ENCODE results near the gene XXYLT1. TPM values are rescaled to one million over a fixed set of nuclear protein-coding genes. Genes with fewer than 3 reads are reported as not detected.
A peak's percentile ranks its signal among the peaks of the same experiment; 100 is the strongest.
"Not testable (repeated sequence)": the region's sequence is repeated elsewhere in the genome, so short reads cannot be mapped to it uniquely, and the experiment has no call there.

Gene XXYLT1
- total RNA-seq, 1 donor from 2014 or later = 2.7 TPM

DNA sequence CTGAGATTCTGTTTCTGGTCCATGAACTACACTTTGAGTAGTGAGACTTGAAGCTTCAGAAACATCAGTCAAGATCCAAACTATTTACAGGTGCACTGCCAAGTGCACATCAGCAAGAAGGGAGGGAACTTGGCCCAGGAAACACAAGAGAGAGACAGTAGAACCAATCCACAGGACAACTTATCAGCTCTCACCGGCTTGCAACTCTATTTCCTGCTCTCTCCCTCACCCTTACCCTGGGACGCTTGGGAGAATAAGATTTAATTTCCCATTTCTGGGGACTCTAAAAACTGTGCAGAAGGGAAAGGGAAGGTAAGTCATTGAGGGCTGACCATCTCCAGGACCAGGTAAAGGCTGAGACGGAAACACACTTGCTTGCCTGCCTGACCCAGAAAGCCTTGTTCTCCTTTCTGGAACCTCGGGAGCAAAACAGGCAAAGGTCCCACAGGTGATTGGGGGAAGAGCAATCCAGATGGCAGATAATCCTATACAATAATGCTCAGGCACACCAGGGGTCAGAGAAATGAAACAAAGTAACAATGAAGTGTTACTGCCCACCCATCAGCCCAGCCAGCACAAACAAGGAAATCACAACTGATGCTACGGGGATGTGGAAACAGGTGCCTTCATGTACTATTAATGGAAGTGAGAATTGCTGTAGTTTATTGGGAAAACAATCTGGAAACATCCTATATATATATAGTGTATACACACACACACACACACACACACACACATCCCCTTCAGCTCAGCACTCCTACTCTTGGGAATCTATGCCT, 154.4 kb downstream of the XXYLT1 start:
- intact Hi-C loops (cut with DNase I) = no loop called here
- ATAC-seq = no peak
- no peak for DNase-seq (ENCODE audit: missing footprints)

DNA sequence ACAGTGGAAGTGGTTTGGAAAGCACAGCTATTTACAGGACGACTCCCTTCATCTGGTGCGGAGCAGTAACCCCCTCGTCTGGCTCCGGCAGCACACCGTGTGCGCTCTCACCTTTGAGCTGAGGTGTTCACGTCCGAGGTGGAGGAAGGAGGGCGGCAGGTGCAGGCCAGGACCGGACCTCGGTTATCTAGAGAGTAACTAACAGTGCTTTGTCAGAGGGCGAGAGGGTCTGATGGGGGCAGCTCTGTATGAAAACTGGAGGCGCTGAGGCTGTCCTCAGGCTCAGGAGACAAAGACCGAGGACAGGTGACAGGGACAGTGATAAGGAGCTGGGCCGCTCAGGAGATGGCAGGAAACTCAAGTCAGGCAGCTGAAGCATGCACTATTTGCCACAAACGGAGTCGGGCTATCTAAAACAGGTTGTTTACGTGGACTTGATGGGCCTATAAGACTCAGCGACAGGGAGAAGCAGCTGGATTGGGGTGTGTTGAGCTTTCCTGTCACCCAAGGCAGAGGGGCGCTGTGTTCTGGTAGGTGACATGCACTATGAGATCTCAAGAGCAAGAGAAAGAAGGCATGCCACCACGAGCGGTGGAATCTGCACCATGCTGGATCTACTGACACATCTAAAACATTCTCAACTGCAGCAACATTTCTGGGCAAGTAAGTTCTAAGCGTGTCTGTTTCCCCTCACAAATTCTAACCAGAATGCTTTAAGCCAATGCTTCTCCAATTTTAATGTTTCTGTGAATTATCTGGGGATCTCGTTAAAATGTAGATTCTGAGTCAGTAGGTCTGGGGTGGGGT, 155.2 kb downstream of the XXYLT1 start:
- intact Hi-C loops (cut with DNase I) = no loop called here
- ATAC-seq = no peak

DNA sequence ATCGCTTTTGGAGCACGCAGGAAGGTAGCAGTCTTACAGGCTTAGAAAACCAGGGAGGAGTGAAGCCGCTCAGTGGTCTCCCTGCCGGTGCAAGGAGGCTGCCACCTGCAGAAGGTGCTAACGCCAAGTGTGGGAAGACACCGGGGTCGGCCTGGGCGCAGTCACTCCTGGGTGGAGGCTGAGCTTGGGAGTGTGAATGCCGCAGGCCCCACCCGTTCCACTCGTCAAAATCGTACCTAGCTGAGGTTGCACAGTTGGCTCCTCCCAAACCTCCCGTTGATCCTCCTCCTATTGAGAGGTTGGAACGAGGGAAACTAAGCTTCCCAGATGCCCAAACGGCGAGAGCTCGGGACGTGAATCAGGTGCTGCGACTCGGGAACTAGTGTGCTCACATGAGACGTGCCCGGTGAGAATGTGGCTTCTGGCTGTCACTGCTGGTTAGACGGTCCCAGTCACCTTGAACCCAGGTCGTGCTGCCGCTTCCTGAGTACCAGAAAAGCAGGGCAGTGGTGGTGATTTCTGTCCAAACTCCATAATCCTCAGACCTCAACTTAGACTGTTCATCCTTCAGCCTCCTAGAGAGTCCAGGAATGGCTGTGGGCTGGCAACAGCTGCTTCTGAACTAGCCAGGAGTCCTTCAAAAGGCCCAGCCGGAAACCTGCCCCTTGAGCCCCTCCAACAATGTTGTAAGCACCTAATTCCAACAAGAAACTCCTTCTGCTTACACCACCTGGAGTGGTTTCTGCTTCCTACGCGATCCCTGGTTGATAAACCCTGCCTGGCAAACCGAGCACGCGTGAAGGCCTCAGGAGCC, 156.0 kb downstream of the XXYLT1 start:
- DNase-seq (ENCODE audit: missing footprints) (no peak), ATAC-seq (no peak)
- intact Hi-C loops (cut with DNase I) = no loop called here

More for the DNA sequence above, 155.2 kb downstream of the XXYLT1 start:
- DNase-seq (ENCODE audit: missing footprints) = no peak

DNA sequence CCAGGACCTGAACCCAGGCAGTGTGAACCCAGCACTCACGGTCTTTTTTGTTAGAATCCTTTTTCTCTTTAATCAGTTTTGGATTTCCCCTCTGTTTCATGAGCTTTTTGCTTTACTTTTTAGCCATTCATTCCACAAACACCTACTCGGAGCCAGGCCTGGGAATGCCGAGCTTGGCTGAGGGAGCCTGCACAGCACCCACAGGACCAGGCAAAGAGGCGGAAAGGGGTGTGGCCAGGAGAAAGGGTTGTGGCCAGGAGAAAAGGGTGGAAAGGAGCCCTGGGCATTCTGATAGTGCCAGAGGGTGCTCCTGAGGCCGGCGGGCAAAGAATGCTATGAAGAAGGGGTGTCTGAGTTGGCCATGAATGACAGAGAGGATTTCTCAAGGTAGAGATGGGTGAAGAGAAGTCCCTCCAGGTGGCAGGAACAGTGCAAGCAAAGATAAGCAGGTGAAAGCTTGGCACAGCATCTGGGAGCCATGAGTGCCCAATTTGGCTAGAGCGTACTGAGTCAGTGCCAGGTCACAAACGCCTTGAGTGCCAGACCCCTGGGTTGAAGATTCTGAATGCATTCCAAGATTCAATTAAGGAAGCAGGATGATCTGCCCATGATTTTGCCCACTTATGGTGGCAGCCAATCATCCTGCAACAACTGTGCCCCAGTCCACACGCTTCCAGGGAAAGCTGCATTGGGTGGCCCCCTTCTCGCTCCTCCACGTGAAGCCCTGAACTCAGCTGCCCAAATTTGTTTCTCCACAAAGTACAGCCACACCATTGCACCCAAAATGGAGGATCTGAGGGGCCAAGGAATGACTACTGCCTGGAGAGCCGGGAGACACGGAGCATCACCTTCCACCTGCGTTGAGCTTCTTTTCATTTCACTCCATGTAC, 157.2 kb downstream of the XXYLT1 start:
- ATAC-seq = no peak
- intact Hi-C loops (cut with DNase I) = no loop called here
- no peak for DNase-seq (ENCODE audit: missing footprints)

DNA sequence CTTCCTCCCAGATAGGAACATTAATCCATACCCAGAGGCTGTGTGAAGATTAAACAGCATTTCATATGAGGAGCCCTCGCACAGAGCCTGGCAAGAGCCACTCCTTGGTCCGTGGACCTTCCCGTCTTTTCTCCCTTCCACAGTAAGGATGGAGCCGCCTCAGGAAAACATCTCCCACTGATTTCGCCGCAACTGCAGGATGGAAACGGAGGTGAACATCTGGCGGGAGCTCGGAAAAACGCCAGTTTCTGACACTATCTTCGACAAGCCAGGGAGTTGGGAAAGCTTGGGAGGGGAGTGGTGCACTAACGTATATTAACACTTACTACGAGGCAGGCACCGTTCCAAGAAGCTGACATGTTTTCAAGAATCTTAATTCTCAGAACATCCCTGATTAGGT, 157.9 kb downstream of the XXYLT1 start:
- ATAC-seq = no peak

DNA sequence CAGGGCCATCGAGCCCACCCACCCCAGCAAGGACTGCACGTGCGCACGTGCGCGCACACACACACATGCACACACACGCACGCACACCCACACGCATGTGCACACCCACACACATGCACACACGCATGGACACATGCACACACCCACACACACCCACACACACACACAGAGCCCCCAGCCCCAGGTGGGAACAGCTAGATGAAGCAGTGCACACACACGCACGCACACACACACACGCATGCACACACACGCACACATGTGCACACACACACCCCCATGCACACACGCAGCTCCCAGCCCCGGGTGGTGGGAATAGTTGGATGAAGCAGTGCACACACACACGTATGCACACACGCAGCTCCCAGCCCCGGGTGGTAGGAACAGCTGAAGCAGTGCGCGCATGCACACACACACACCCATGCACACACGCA, 158.6 kb downstream of the XXYLT1 start:
- intact Hi-C loops (cut with DNase I) = no loop called here
- DNase-seq (ENCODE audit: missing footprints) = no peak
- no peak for ATAC-seq

More for the DNA sequence above, 157.9 kb downstream of the XXYLT1 start:
- intact Hi-C loops (cut with DNase I) = no loop called here
- no peak for DNase-seq (ENCODE audit: missing footprints)

DNA sequence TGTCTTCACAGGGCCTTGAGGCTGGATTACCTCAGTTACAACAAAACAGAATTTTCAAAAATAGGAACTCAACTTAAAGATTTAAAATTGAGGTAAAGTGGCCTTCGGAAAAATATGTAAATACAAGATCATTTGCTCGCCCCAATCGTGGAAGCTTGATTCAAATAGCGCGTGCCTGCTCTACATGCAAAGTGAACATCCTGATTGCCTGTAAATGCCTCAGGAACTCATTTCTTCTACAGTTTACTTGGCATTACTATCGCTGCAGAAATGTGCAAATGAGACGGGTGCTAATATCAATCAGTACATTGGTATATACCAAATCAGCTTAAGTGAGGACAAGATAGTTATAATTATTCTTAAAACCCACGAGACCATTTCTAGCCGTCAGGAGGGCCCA, 159.2 kb downstream of the XXYLT1 start:
- intact Hi-C loops (cut with DNase I) = no loop called here
- DNase-seq (ENCODE audit: missing footprints) (no peak), ATAC-seq (no peak)

DNA sequence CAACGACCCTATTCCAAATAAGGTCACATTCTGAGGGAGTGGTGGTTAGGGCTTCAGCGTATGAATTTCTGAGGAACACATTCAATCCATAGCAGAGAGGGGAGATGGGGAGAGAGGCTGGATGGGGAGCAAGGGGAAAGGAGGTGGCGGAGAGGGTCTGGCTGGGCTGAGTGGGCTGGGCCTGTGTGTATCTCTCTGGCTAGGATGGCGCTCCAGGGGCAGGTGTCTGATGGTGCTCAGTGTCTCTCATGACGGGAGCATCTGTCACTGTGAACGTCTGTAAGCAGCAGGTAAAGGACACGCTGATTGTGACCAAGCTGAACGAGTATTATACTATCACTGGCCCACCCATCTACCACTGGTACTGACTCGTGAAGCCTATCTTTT, 159.6 kb downstream of the XXYLT1 start:
- intact Hi-C loops (cut with DNase I) = no loop called here
- no peak for DNase-seq (ENCODE audit: missing footprints)
- peak; percentile 4 for ATAC-seq

DNA sequence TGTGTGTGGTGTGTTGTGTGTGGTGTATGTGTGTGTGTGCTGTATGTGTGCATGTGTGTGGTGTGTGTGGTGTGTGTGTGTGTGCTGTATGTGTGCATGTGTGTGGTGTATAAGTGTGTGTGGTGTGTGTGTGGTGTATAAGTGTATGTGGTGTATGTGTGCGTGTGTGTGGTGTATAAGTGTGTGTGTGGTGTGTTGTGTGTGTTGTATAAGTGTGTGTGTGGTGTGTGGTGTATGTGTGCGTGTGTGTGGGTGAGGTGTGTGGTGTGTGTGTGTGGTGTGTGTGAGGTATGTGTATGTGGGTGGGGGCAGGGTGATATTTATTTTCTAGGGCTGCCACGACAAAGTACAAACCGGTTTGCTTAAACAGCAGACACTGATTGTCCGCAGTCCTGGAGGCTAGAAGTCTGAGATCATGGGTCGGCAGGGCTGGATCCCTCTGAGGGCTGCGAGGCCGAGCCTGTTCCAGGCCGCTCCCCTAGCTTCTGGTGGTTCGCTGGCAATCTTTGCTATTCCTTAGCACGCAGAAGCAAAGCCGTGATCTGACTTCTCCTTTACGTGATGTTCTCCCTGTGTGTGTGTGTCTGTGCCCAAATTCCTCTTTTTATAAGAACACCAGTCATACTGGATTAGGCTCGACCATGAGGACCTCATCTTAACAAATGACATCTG, 160.2 kb downstream of the XXYLT1 start:
- ATAC-seq (peak; percentile 85), DNase-seq (ENCODE audit: missing footprints) (peak; percentile 83)
- intact Hi-C loops (cut with DNase I) = no loop called here

DNA sequence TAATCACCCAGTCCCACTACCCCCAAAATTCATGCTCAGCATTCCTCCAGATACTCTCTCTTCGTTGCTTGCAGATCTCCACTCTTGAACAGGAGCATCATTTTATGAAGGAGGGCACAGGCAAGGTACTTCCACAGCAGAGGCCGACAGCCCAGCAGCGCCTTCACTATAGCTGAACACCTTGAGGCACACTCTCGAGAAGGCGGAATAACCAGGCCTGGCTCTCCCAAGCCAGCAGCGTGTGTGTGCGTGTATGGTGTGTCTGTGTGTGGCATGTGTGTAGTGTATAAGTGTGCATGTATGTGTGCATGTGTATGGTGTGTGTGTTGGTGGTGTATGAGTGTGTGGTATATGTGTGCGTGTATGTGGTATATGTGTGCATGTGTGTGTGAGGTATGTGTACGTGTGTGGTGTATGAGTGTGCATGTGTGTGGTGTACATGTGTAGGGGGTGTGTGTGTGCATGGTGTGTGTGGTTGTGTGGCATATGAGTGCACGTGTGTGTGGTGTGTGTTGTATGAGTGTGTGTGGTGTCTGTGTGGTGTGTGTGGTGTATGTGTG, 161.8 kb downstream of the XXYLT1 start:
- intact Hi-C loops (cut with DNase I) = loop anchor here (10.0 kb wide), 1 partner anchor 334 kb away; no protein-coding TSS in a partner anchor
- ATAC-seq (no peak), DNase-seq (ENCODE audit: missing footprints) (no peak)

DNA sequence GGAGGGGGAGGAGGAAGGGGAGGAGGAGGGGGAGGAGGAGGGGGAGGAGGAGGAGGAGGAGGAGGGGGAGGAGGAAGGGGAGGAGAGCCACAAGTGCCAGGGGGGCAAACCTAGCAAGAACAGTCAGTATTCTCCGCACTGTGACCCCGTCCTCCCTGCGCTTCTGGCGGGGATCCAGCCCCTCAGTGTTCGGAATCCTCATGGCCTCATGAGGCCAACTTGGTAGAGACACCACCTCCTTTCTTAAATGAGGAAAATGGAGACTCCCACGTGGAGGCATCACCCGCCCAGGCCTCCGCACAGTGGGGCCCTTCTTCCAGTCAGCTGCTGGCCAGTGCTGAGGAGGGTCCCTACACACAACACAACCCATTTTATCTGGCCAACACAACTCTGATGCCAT, 163.4 kb downstream of the XXYLT1 start:
- no peak for DNase-seq (ENCODE audit: missing footprints)
- ATAC-seq = no peak
- intact Hi-C loops (cut with DNase I) = loop anchor here (2.0 to 10.0 kb wide), 2 partner anchors 151 to 333 kb away; no protein-coding TSS in a partner anchor

DNA sequence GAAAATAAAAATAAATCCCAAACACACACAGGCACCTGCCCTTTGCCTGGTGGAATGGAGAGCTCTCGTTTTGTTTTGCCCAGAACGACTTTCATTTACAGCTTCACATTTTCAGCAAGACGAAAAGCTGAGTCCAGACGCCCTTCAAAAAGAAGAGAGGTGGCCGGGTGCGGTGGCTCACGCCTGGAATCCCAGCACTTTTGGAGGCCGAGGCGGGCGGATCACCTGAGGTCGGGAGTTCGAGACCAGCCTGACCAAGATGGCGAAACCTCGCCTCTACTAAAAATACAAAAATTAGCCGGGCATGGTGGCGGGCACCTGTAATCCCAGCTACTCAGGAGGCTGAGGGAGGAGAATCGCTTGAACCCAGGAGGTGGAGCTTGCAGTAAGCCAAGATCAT, 163.9 kb downstream of the XXYLT1 start:
- ATAC-seq; DNase-seq (ENCODE audit: missing footprints): not testable (repeated sequence)
- intact Hi-C loops (cut with DNase I) = loop anchor here (2.0 to 10.0 kb wide), 2 partner anchors 152 to 332 kb away; no protein-coding TSS in a partner anchor

DNA sequence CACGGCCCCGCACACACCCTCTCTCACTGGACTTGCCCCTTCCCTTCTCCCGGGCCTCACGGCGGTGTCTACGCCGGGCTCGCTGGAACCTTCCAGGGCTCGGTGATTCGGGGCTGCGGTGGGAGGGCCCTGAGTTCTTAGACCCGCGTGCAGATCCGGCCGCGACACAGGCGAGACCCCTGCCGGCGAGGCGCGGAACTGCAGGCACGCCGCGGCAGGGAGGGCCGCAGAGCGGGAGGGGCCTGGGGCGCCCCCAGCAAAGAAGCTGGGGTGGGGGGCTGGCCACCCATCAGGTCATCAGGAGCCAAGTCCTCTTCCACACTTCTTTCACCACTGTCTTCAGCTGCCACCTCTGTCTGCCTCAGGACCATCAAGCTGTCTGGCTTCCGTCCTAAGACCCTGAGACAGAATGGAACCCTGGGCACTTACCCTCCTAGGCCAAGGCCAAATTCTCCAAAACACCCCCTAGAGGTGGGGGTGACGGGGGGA, 164.5 kb downstream of the XXYLT1 start:
- ATAC-seq (peak; percentile 75), DNase-seq (ENCODE audit: missing footprints) (peak; percentile 90)
- intact Hi-C loops (cut with DNase I) = loop anchor here (1.0 to 10.0 kb wide), 4 partner anchors 104 to 424 kb away; no protein-coding TSS in a partner anchor

DNA sequence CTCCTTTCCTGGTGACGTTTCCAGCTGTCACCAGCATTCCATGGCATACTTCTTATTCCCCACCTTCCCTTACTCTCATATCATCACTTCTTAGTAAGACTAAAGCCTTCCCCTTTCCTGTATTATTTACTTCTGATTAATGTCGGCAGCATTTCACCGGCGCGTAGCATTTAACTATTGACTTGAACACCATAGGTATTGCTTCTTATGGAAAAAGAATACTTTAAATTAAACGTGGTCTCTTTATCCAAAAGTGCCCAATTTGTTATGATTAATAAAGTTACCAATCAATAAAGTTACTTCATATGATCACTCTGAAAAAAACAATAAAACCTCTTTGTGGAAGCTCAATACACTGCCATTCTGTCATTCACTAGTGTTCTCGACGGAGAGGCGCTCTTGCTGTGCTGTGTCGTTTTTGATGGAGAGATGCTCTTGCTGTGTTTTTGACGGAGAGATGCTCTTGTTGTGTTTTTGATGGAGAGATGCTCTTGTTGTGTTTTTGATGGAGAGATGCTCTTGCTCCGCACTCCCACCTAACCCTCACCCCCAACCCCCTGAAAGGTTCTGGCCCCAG, 165.0 kb downstream of the XXYLT1 start:
- intact Hi-C loops (cut with DNase I) = loop anchor here (1.0 to 10.0 kb wide), 5 partner anchors 104 to 424 kb away; partner anchors contain the start of gene FAM43A
- DNase-seq (ENCODE audit: missing footprints) = no peak
- no peak for ATAC-seq

DNA sequence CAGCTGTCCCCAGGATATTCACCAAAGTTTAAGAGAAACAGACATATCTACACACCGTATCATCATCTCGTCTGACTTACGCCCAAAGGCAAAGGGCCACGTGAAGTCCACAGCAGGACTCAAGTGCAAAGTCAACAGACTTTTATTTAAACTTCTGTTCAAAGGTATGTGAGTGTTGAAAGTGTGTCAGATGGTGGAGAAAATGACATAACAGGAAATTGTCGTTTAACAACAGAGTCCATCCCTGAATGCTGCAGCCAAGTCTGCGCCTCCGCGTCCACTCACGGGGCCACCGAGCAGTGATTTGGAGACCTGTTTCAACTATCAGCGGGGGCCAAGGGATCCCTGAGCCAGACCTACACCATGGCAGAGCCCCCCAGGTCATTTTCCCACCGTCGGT, 165.6 kb downstream of the XXYLT1 start:
- ATAC-seq (no peak), DNase-seq (ENCODE audit: missing footprints) (no peak)
- intact Hi-C loops (cut with DNase I) = loop anchor here (1.0 to 10.0 kb wide), 2 partner anchors 331 to 420 kb away; partner anchors contain the start of gene FAM43A

DNA sequence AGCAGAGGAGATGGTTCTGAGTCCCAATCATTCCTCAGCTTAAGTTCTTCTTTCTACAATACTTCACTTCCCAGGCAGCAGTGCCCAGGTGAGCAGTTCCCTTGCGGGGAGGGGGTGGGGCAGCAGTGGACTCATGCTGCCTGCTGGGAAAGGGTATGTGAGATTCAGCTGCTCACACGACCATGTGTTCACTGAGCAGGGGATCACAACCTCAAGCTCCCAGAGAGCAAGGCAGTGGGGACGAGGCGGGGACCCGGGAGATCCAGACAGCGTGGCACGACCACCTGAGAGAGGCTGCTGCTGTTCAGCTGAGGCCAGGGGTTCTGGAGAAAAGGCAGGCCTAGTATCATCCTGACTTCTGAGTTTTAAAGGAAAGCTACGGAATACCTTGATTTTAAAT, 166.6 kb downstream of the XXYLT1 start:
- ATAC-seq (no peak), DNase-seq (ENCODE audit: missing footprints) (no peak)
- intact Hi-C loops (cut with DNase I) = loop anchor here (10.0 kb wide), 1 partner anchor 330 kb away; no protein-coding TSS in a partner anchor
